GM06990 (cell line): ENCODE results near the gene RAB18.
"Not testable (repeated sequence)": the region's sequence is repeated elsewhere in the genome, so short reads cannot be mapped to it uniquely, and the experiment has no call there.

ENCODE experiments used
- DNase-seq: peaks from one replicate; pipeline ENCODE4 v3.0.0-alpha.2; 2011; ENCODE audit not compliant: insufficient read length; ENCODE audit errors: extremely low read depth
- H3K27me3 ChIP-seq: replicated peaks from 2 replicates; pipeline ENCODE4 v1.6.0; 2011; ENCODE audit warnings: low read length; ENCODE audit not compliant: control insufficient read depth, insufficient read depth
- H3K36me3 ChIP-seq: 2 replicates; pipeline ENCODE4 v1.5.1; 2011; ENCODE audit warnings: low read length; ENCODE audit not compliant: control insufficient read depth, insufficient read depth
- H3K4me3 ChIP-seq: replicated peaks from 2 replicates; pipeline ENCODE4 v1.5.1; 2011; ENCODE audit warnings: low read depth, mild to moderate bottlenecking, control low read depth, low read length
- TF ChIP-seq, protein P1 (sequence below): IDR thresholded peaks from 2 replicates; pipeline ENCODE4 v1.5.1; 2011; ENCODE audit warnings: low read length, control low read depth, mild to moderate bottlenecking, inconsistent platforms; ENCODE audit not compliant: insufficient read depth, poor library complexity, severe bottlenecking

The RAB18 gene

DNA sequence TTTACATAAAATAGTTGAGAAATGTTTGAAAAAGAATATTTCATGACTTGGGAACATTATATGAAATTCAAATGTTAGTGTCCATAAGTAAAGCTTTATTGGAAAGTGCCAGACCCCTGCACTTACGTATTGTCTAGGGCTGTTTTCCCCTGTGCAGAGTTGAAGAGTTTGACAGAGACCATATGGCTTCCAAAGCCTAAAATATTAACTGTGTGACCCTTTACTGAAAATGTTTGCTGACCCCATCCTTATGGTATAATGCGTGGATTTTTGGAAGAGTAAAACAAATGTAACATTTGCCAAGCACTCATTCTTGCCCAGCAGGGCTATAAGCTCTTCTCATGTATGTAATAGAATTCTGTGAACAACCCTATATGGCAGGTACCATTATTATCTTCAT lies 40.1 kb upstream of the RAB18 start:
- Histone ChIP-seq H3K4me3 (no peak overlapping the region), H3K27me3 (no peaks in the 10 kb centered on the region), H3K36me3 (no peaks in the 10 kb centered on the region)
- TF ChIP-seq, protein P1, sequence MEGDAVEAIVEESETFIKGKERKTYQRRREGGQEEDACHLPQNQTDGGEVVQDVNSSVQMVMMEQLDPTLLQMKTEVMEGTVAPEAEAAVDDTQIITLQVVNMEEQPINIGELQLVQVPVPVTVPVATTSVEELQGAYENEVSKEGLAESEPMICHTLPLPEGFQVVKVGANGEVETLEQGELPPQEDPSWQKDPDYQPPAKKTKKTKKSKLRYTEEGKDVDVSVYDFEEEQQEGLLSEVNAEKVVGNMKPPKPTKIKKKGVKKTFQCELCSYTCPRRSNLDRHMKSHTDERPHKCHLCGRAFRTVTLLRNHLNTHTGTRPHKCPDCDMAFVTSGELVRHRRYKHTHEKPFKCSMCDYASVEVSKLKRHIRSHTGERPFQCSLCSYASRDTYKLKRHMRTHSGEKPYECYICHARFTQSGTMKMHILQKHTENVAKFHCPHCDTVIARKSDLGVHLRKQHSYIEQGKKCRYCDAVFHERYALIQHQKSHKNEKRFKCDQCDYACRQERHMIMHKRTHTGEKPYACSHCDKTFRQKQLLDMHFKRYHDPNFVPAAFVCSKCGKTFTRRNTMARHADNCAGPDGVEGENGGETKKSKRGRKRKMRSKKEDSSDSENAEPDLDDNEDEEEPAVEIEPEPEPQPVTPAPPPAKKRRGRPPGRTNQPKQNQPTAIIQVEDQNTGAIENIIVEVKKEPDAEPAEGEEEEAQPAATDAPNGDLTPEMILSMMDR: no peak
- DNase-seq: no peak

GRCh38 chr10:27464993-27465392 lies 39.1 kb upstream of the RAB18 start:
- Histone ChIP-seq H3K36me3 (no peaks in the 10 kb centered on the region), H3K27me3 (no peaks in the 10 kb centered on the region), H3K4me3 (no peak overlapping the region)
- no peak for DNase-seq
- TF ChIP-seq, protein P1: no peak

GRCh38 chr10:27465596-27465995 lies 38.5 kb upstream of the RAB18 start:
- not testable (repeated sequence) for H3K36me3 ChIP-seq, H3K27me3 ChIP-seq, DNase-seq, H3K4me3 ChIP-seq

DNA sequence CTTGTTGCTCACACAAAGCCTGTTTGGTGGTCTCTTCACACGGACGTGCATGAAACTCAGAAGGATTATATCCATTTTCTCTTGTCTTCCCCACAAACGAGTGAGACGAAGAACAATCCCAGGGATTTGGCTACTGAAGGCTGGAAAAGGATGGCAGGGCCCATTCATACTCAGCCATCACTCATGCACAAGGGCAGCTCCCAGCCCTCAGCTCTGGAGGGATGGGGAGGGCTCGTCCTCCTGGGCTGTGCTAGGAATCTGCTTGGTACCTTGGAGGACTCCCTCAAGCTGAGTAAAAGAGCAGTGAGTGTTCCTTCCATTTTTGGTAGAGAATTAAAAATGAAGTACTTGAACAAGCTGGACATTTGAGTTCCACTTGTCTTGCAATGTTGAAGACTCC lies 33.2 kb upstream of the RAB18 start:
- TF ChIP-seq, protein P1: no peak
- no peak for DNase-seq
- H3K4me3 ChIP-seq: no peak overlapping the region
- no peaks in the 10 kb centered on the region for H3K36me3 ChIP-seq
- H3K27me3 ChIP-seq: no peaks in the 10 kb centered on the region; the same call in 1 of the 2 replicates

- no peak overlapping the region for H3K4me3 ChIP-seq
- no peaks in the 10 kb centered on the region; the same call in 1 of the 2 replicates for H3K27me3 ChIP-seq
- TF ChIP-seq, protein P1: no peak
- H3K36me3 ChIP-seq: no peaks in the 10 kb centered on the region
- no peak for DNase-seq
Observed at GRCh38 chr10:27474741-27475140, 29.4 kb upstream of the RAB18 start.

DNA sequence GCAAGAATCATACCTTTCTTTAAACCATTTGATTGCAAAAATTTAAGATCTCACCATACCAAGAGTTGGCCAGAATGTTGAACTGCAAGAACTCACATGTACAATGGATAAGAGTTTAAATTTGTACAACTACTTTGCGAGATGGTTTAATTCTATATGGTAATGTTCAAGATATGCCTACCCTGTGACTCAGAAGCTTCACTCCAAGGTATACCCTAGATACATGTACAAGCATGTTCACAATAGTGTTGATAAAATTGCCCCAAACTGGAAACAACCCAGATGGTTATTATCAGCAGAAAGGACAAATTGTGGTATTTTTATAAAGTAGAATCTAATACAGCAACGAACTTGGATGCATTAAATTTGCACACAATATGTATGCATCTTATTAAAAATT lies 25.1 kb upstream of the RAB18 start:
- no peak overlapping the region for H3K4me3 ChIP-seq
- H3K36me3 ChIP-seq: no peaks in the 10 kb centered on the region
- H3K27me3 ChIP-seq: no peaks in the 10 kb centered on the region; the same call in none of the 2 replicates
- TF ChIP-seq, protein P1: no peak
- no peak for DNase-seq
